ENCODE data around the gene GYG2.

- TF ChIP-seq, protein P1, sequence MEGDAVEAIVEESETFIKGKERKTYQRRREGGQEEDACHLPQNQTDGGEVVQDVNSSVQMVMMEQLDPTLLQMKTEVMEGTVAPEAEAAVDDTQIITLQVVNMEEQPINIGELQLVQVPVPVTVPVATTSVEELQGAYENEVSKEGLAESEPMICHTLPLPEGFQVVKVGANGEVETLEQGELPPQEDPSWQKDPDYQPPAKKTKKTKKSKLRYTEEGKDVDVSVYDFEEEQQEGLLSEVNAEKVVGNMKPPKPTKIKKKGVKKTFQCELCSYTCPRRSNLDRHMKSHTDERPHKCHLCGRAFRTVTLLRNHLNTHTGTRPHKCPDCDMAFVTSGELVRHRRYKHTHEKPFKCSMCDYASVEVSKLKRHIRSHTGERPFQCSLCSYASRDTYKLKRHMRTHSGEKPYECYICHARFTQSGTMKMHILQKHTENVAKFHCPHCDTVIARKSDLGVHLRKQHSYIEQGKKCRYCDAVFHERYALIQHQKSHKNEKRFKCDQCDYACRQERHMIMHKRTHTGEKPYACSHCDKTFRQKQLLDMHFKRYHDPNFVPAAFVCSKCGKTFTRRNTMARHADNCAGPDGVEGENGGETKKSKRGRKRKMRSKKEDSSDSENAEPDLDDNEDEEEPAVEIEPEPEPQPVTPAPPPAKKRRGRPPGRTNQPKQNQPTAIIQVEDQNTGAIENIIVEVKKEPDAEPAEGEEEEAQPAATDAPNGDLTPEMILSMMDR (IDR thresholded peaks at IDR 0.05; ENCODE audit: insufficient read depth, low read length, poor library complexity, severe bottlenecking) = no peak
- no peak for TF ChIP-seq EZH2phosphoT487 (conservative IDR thresholded peaks at IDR 0.05; ENCODE audit: low read length)
Observed at GRCh38 chrX:2799369-2799768, 29.4 kb upstream of the GYG2 start.

All from SU-DHL-6 (cell line).